WTC11 (cell line): Measurements from ENCODE around the gene TREM2. TPM values are rescaled to one million over a fixed set of nuclear protein-coding genes. Genes with fewer than 3 reads are reported as not detected.

ENCODE experiments used
- ATAC-seq: fragments of 200-7000 bp; cut with Tn5 transposase; 2 replicates; pipeline ENCODE4 v1.10.0; 2021; ENCODE audit warnings: mild to moderate bottlenecking, moderate library complexity
- CTCF ChIA-PET: fragments of 300-600 bp; sonication (Branson Sonifier 250); formaldehyde crosslinking; loops from one replicate; lab custom pipeline; 2021; ENCODE audit warnings: antibody characterized with exemption; lab: Charles Lee
- POLR2A ChIA-PET: fragments of 350-600 bp; sonication (Branson Sonifier 250); formaldehyde crosslinking; loops from one replicate; lab custom pipeline; 2021; ENCODE audit warnings: antibody characterized with exemption; lab: Charles Lee
- DNase-seq: peaks from one replicate; pipeline ENCODE4 v3.0.0; 2021; ENCODE audit warnings: low spot score
- H3K27ac Mint-ChIP-seq: 2 replicates; pipeline ENCODE4 v1.8.0; 2021; ENCODE audit warnings: mixed read lengths
- H3K27me3 Mint-ChIP-seq: 2 replicates; pipeline ENCODE4 v1.8.0; 2021; ENCODE audit warnings: low read depth, mild to moderate bottlenecking, moderate library complexity, mixed read lengths
- H3K36me3 Mint-ChIP-seq: 2 replicates; pipeline ENCODE4 v1.8.0; 2021; ENCODE audit warnings: mixed read lengths
- H3K4me1 Mint-ChIP-seq: 2 replicates; pipeline ENCODE4 v1.8.0; 2022; ENCODE audit warnings: mixed read lengths
- H3K4me3 Mint-ChIP-seq: 2 replicates; pipeline ENCODE4 v1.8.0; 2021; ENCODE audit warnings: mild to moderate bottlenecking, moderate library complexity, mixed read lengths
- H3K9me3 Mint-ChIP-seq: 2 replicates; pipeline ENCODE4 v1.8.0; 2021; ENCODE audit warnings: mixed read lengths
- FOXP1 ChIP-seq: sonication (generic); formaldehyde crosslinking; IDR thresholded peaks from 2 replicates; pipeline ENCODE4 v1.8.0; 2022; ENCODE audit warnings: missing genetic modification reagents, mild to moderate bottlenecking, moderate library complexity, borderline replicate concordance
- GABPB1 ChIP-seq: sonication (generic); formaldehyde crosslinking; IDR thresholded peaks from 2 replicates; pipeline ENCODE4 v1.8.1; 2023; ENCODE audit warnings: mild to moderate bottlenecking, missing genetic modification reagents
- JUN ChIP-seq: sonication (generic); formaldehyde crosslinking; IDR thresholded peaks from 2 replicates; pipeline ENCODE4 v1.8.0; 2023; ENCODE audit warnings: mild to moderate bottlenecking, missing genetic modification reagents
- NFYB ChIP-seq: sonication (generic); formaldehyde crosslinking; conservative IDR thresholded peaks from 2 replicates; pipeline ENCODE4 v1.8.0; 2022; ENCODE audit warnings: low read depth, missing genetic modification reagents
- NR3C1 ChIP-seq: sonication (generic); formaldehyde crosslinking; conservative IDR thresholded peaks from 2 replicates; pipeline ENCODE4 v1.8.1; 2023; ENCODE audit warnings: low read depth, mild to moderate bottlenecking, missing genetic modification reagents
- PRRX2 ChIP-seq: fragments of 250-450 bp; sonication (Bioruptor Pico); IDR thresholded peaks from 2 replicates; pipeline ENCODE4 v1.8.0; 2021; ENCODE audit warnings: mild to moderate bottlenecking
- RORB ChIP-seq: fragments of 250-450 bp; sonication (Bioruptor Pico); IDR thresholded peaks from 2 replicates; pipeline ENCODE4 v1.9.0; 2021; ENCODE audit warnings: mild to moderate bottlenecking
- SOX15 ChIP-seq: fragments of 250-450 bp; sonication (Bioruptor Pico); IDR thresholded peaks from 2 replicates; pipeline ENCODE4 v1.9.0; 2021; ENCODE audit warnings: mild to moderate bottlenecking
- TEAD1 ChIP-seq: sonication (generic); formaldehyde crosslinking; IDR thresholded peaks from 2 replicates; pipeline ENCODE4 v1.8.0; 2022; ENCODE audit warnings: mild to moderate bottlenecking, missing genetic modification reagents
- ZNF219 ChIP-seq: sonication (generic); formaldehyde crosslinking; IDR thresholded peaks from 2 replicates; pipeline ENCODE4 v1.8.0; 2023; ENCODE audit warnings: missing genetic modification reagents, mild to moderate bottlenecking, borderline replicate concordance
- ZNF263 ChIP-seq: sonication (generic); formaldehyde crosslinking; IDR thresholded peaks from 2 replicates; pipeline ENCODE4 v1.8.1; 2022; ENCODE audit warnings: low read depth, mild to moderate bottlenecking, moderate library complexity, missing genetic modification reagents
- ZNF396 ChIP-seq: fragments of 250-450 bp; sonication (Bioruptor Pico); IDR thresholded peaks from 2 replicates; pipeline ENCODE4 v1.8.0; 2021; ENCODE audit warnings: mild to moderate bottlenecking, moderate library complexity, borderline replicate concordance
- ZNF671 ChIP-seq: fragments of 250-450 bp; sonication (Bioruptor Pico); IDR thresholded peaks from 2 replicates; pipeline ENCODE4 v1.8.0; 2021; ENCODE audit warnings: mild to moderate bottlenecking
- total RNA-seq: library from RNA; stranded (reverse); gene quantifications from 3 replicates; pipeline ENCODE4 v1.2.3, GENCODE V29; 2021
- TF ChIP-seq, protein P1 (sequence below): sonication (generic); formaldehyde crosslinking; IDR thresholded peaks from 2 replicates; pipeline ENCODE4 v1.8.0; 2023; ENCODE audit warnings: missing genetic modification reagents
- TF ChIP-seq, protein P2 (sequence below): fragments of 250-450 bp; sonication (Bioruptor Pico); IDR thresholded peaks from 2 replicates; pipeline ENCODE4 v1.9.0; 2021; ENCODE audit warnings: moderate library complexity, mild to moderate bottlenecking, inconsistent platforms, borderline replicate concordance
- TF ChIP-seq, protein P3 (sequence below): sonication (generic); formaldehyde crosslinking; IDR thresholded peaks from 2 replicates; pipeline ENCODE4 v1.8.0; 2022; ENCODE audit warnings: mild to moderate bottlenecking, missing genetic modification reagents
- TF ChIP-seq, protein P4 (sequence below): fragments of 250-450 bp; sonication (Bioruptor Pico); IDR thresholded peaks from 2 replicates; pipeline ENCODE4 v1.9.0; 2021; ENCODE audit warnings: mild to moderate bottlenecking
- TF ChIP-seq, protein P5 (sequence below): sonication (generic); formaldehyde crosslinking; IDR thresholded peaks from 2 replicates; pipeline ENCODE4 v1.8.1; 2023; ENCODE audit warnings: mild to moderate bottlenecking, missing genetic modification reagents
- TF ChIP-seq, protein P6 (sequence below): sonication (generic); formaldehyde crosslinking; conservative IDR thresholded peaks from 2 replicates; pipeline ENCODE4 v1.8.1; 2022; ENCODE audit warnings: mild to moderate bottlenecking, missing genetic modification reagents
- TF ChIP-seq, protein P7 (sequence below): sonication (generic); formaldehyde crosslinking; IDR thresholded peaks from 2 replicates; pipeline ENCODE4 v1.8.1; 2022; ENCODE audit warnings: mild to moderate bottlenecking, moderate library complexity, missing genetic modification reagents
- TF ChIP-seq, protein P8 (sequence below): sonication (generic); formaldehyde crosslinking; IDR thresholded peaks from 2 replicates; pipeline ENCODE4 v1.8.1; 2022; ENCODE audit warnings: low read depth, missing genetic modification reagents, borderline replicate concordance

Gene TREM2
- total RNA-seq, 1 experiment from 2014 or later = not detected

DNA sequence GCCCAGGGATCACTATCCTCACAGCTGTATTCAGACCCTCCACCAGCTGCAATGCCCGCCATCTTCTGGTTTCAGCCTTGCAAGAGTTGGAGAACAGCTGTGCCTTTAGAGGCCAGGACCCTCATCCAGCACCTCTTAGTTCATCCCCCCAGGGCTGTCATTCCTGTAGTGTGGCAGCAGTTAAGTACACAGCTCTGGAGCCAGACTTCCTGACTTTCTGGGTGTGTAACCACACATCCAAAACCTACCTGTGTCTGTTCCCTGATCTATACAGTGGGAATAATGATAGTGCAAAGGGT lies 452 bp upstream of the TREM2 start:
- CTCF ChIA-PET = no interaction called here
- no peak overlapping the region for H3K27ac Mint-ChIP-seq
- no peak for TF ChIP-seq ZNF396
- TF ChIP-seq, protein P1, sequence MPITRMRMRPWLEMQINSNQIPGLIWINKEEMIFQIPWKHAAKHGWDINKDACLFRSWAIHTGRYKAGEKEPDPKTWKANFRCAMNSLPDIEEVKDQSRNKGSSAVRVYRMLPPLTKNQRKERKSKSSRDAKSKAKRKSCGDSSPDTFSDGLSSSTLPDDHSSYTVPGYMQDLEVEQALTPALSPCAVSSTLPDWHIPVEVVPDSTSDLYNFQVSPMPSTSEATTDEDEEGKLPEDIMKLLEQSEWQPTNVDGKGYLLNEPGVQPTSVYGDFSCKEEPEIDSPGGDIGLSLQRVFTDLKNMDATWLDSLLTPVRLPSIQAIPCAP (CRISPR knock-in tag) = no peak
- ATAC-seq = no peak
- H3K9me3 Mint-ChIP-seq = no peaks in the 10 kb centered on the region
- no peak for DNase-seq
- POLR2A ChIA-PET = no interaction called here
- H3K4me1 Mint-ChIP-seq = no peaks in the 10 kb centered on the region
- H3K36me3 Mint-ChIP-seq = no peaks in the 10 kb centered on the region
- H3K4me3 Mint-ChIP-seq = no peak overlapping the region
- H3K27me3 Mint-ChIP-seq = peaks cover 4% of the 10 kb centered on the region; the same call in 1 of the 2 replicates

DNA sequence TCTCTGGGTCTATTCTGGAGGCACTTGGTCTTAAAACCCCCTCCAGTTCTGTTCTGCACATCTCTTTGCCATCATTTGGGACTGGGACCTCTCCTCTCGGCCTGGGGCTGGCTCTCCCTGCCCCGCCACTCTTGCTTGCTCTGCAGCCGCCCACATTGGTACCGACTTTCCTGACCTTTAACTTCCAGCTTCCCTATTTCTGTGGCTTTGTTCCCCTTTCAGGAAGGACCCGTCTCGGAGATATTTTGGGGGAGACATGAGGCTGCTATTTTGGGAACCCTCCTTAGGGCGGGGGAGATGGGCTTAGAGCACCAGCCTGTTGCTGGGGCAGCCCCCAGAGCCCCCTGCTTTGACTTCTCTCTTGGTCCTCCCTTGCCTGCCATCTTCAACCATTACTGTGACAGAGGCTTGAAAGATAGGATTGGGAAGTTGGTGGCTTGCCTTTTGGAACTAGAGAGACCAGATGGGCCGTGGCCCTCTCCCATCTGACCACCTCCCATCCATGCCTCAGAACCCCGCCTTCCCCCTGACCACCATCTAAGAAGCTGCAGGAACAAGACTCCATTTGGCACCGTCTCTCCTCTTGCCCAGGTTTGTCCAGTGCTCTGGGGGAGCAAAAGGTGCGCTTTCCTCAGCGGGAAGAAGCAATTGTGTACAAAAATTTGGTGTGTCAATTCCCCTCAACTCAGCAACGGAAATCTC lies 914 bp downstream of the TREM2 start:
- no peak overlapping the region for H3K4me3 Mint-ChIP-seq
- no peaks in the 10 kb centered on the region for H3K36me3 Mint-ChIP-seq
- TF ChIP-seq, protein P2, sequence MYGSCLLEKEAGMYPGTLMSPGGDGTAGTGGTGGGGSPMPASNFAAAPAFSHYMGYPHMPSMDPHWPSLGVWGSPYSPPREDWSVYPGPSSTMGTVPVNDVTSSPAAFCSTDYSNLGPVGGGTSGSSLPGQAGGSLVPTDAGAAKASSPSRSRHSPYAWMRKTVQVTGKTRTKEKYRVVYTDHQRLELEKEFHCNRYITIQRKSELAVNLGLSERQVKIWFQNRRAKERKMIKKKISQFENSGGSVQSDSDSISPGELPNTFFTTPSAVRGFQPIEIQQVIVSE (CRISPR knock-in tag) = no peak
- TF ChIP-seq TEAD1 (no peak), JUN (no peak), GABPB1 (CRISPR knock-in tag) (no peak), ZNF263 (no peak), FOXP1 (CRISPR knock-in tag) (no peak), NR3C1 (CRISPR knock-in tag) (no peak), ZNF671 (CRISPR knock-in tag) (no peak), RORB (no peak), SOX15 (no peak), PRRX2 (no peak), ZNF219 (CRISPR knock-in tag) (no peak), NFYB (CRISPR knock-in tag) (no peak)
- TF ChIP-seq, protein P3, sequence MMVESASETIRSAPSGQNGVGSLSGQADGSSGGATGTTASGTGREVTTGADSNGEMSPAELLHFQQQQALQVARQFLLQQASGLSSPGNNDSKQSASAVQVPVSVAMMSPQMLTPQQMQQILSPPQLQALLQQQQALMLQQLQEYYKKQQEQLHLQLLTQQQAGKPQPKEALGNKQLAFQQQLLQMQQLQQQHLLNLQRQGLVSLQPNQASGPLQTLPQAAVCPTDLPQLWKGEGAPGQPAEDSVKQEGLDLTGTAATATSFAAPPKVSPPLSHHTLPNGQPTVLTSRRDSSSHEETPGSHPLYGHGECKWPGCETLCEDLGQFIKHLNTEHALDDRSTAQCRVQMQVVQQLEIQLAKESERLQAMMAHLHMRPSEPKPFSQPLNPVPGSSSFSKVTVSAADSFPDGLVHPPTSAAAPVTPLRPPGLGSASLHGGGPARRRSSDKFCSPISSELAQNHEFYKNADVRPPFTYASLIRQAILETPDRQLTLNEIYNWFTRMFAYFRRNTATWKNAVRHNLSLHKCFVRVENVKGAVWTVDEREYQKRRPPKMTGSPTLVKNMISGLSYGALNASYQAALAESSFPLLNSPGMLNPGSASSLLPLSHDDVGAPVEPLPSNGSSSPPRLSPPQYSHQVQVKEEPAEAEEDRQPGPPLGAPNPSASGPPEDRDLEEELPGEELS = no peak
- TF ChIP-seq, protein P4, sequence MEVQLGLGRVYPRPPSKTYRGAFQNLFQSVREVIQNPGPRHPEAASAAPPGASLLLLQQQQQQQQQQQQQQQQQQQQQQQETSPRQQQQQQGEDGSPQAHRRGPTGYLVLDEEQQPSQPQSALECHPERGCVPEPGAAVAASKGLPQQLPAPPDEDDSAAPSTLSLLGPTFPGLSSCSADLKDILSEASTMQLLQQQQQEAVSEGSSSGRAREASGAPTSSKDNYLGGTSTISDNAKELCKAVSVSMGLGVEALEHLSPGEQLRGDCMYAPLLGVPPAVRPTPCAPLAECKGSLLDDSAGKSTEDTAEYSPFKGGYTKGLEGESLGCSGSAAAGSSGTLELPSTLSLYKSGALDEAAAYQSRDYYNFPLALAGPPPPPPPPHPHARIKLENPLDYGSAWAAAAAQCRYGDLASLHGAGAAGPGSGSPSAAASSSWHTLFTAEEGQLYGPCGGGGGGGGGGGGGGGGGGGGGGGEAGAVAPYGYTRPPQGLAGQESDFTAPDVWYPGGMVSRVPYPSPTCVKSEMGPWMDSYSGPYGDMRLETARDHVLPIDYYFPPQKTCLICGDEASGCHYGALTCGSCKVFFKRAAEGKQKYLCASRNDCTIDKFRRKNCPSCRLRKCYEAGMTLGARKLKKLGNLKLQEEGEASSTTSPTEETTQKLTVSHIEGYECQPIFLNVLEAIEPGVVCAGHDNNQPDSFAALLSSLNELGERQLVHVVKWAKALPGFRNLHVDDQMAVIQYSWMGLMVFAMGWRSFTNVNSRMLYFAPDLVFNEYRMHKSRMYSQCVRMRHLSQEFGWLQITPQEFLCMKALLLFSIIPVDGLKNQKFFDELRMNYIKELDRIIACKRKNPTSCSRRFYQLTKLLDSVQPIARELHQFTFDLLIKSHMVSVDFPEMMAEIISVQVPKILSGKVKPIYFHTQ (CRISPR knock-in tag) = no peak
- TF ChIP-seq, protein P5, sequence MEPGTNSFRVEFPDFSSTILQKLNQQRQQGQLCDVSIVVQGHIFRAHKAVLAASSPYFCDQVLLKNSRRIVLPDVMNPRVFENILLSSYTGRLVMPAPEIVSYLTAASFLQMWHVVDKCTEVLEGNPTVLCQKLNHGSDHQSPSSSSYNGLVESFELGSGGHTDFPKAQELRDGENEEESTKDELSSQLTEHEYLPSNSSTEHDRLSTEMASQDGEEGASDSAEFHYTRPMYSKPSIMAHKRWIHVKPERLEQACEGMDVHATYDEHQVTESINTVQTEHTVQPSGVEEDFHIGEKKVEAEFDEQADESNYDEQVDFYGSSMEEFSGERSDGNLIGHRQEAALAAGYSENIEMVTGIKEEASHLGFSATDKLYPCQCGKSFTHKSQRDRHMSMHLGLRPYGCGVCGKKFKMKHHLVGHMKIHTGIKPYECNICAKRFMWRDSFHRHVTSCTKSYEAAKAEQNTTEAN (CRISPR knock-in tag) = no peak
- TF ChIP-seq, protein P6, sequence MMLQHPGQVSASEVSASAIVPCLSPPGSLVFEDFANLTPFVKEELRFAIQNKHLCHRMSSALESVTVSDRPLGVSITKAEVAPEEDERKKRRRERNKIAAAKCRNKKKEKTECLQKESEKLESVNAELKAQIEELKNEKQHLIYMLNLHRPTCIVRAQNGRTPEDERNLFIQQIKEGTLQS (CRISPR knock-in tag) = no peak
- TF ChIP-seq, protein P7, sequence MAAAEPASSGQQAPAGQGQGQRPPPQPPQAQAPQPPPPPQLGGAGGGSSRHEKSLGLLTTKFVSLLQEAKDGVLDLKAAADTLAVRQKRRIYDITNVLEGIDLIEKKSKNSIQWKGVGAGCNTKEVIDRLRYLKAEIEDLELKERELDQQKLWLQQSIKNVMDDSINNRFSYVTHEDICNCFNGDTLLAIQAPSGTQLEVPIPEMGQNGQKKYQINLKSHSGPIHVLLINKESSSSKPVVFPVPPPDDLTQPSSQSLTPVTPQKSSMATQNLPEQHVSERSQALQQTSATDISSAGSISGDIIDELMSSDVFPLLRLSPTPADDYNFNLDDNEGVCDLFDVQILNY = no peak
- TF ChIP-seq, protein P8, sequence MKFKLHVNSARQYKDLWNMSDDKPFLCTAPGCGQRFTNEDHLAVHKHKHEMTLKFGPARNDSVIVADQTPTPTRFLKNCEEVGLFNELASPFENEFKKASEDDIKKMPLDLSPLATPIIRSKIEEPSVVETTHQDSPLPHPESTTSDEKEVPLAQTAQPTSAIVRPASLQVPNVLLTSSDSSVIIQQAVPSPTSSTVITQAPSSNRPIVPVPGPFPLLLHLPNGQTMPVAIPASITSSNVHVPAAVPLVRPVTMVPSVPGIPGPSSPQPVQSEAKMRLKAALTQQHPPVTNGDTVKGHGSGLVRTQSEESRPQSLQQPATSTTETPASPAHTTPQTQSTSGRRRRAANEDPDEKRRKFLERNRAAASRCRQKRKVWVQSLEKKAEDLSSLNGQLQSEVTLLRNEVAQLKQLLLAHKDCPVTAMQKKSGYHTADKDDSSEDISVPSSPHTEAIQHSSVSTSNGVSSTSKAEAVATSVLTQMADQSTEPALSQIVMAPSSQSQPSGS (CRISPR knock-in tag) = no peak
- H3K27ac Mint-ChIP-seq = no peak overlapping the region
- ChIA-PET CTCF (no interaction called here), POLR2A (no interaction called here)
- H3K4me1 Mint-ChIP-seq = no peaks in the 10 kb centered on the region
- ATAC-seq (no peak), DNase-seq (no peak)
- H3K27me3 Mint-ChIP-seq = peaks cover 4% of the 10 kb centered on the region; the same call in 1 of the 2 replicates
- no peaks in the 10 kb centered on the region for H3K9me3 Mint-ChIP-seq
